Common myeloid progenitor, CD34-positive (primary cell): Measurements from ENCODE around the gene TMEM8B.
A peak's percentile ranks its signal among the peaks of the same experiment; 100 is the strongest.
"Not testable (repeated sequence)": the region's sequence is repeated elsewhere in the genome, so short reads cannot be mapped to it uniquely, and the experiment has no call there.

ENCODE experiments used
- CTCF ChIA-PET: fragments of 350-600 bp; sonication (Branson Sonifier 250); formaldehyde crosslinking; loops from one replicate; lab custom pipeline; 2021; ENCODE audit warnings: antibody characterized with exemption; lab: Charles Lee
- POLR2A ChIA-PET: fragments of 350-600 bp; sonication (Branson Sonifier 250); formaldehyde crosslinking; loops from one replicate; lab custom pipeline; 2021; ENCODE audit warnings: antibody characterized with exemption; lab: Charles Lee
- DNase-seq, 3 donors: peaks; one replicate each; pipeline versions ENCODE4 v3.0.0 to v3.0.0-alpha.2; 2013
- H3K27ac ChIP-seq, 2 experiments: 1 replicate in 1 of 2; 2 replicates in 1 of 2; pipeline ENCODE4 v1.7.0; 2013; ENCODE audit warnings: inconsistent platforms in 2 of 2, low read length in 2 of 2, mild to moderate bottlenecking in 2 of 2, low read depth in 1 of 2, moderate library complexity in 1 of 2; ENCODE audit not compliant: severe bottlenecking in 2 of 2, insufficient read depth in 1 of 2, poor library complexity in 1 of 2
- H3K27me3 ChIP-seq, 5 experiments: replicated peaks in 2 of 5; 1 replicate in 3 of 5; 2 replicates in 2 of 5; pipeline versions ENCODE4 v1.6.1 to v1.7.0; 2013; ENCODE audit warnings: low read length in 4 of 5, mild to moderate bottlenecking in 2 of 5, moderate library complexity in 2 of 5, inconsistent platforms in 1 of 5; ENCODE audit not compliant: insufficient read depth in 5 of 5, control insufficient read depth in 4 of 5
- H3K36me3 ChIP-seq, 4 experiments: 1 replicate in 2 of 4; 2 replicates in 2 of 4; pipeline versions ENCODE4 v1.6.1 to v1.7.0; 2013; ENCODE audit warnings: low read length in 3 of 4, control low read depth in 1 of 4, mild to moderate bottlenecking in 1 of 4; ENCODE audit not compliant: control insufficient read depth in 4 of 4, insufficient read depth in 4 of 4
- H3K4me1 ChIP-seq, 4 experiments: 1 replicate in 3 of 4; 2 replicates in 1 of 4; pipeline versions ENCODE4 v1.6.1 to v1.7.1; 2013; ENCODE audit warnings: low read length in 3 of 4, mild to moderate bottlenecking in 3 of 4, control low read depth in 1 of 4, inconsistent platforms in 1 of 4, moderate library complexity in 1 of 4; ENCODE audit not compliant: control insufficient read depth in 4 of 4, insufficient read depth in 4 of 4; ENCODE audit errors: control extremely low read depth in 1 of 4
- H3K4me3 ChIP-seq, 7 experiments: 1 replicate in 4 of 7; 2 replicates in 3 of 7; pipeline versions ENCODE4 v1.5.1 to v1.7.0; 2013; ENCODE audit warnings: mild to moderate bottlenecking in 7 of 7, low read length in 6 of 7, moderate library complexity in 6 of 7, inconsistent platforms in 2 of 7, low read depth in 2 of 7, control low read depth in 1 of 7; ENCODE audit not compliant: insufficient read depth in 4 of 7, control insufficient read depth in 1 of 7; ENCODE audit errors: extremely low read depth in 1 of 7
- H3K9me3 ChIP-seq, 5 experiments: 1 replicate in 4 of 5; 2 replicates in 1 of 5; pipeline versions ENCODE4 v1.6.1 to v1.7.1; 2013; ENCODE audit warnings: low read length in 4 of 5, mild to moderate bottlenecking in 2 of 5, inconsistent platforms in 1 of 5, low read depth in 1 of 5, moderate library complexity in 1 of 5; ENCODE audit not compliant: control insufficient read depth in 4 of 5, insufficient read depth in 2 of 5; ENCODE audit errors: control extremely low read depth in 1 of 5
- WGBS: methylation state at CpG from one replicate; pipeline ENCODE4 v1.1.5; 2013; ENCODE audit not compliant: insufficient coverage; 5-methylcytosine and 5-hydroxymethylcytosine counted together

Gene TMEM8B

GRCh38 chr9:35913429-35913828 lies 84.4 kb downstream of the TMEM8B start:
- POLR2A ChIA-PET, H3K27ac ChIP-seq, H3K4me3 ChIP-seq, H3K36me3 ChIP-seq, H3K27me3 ChIP-seq, H3K9me3 ChIP-seq, DNase-seq: not testable (repeated sequence)
- CTCF ChIA-PET: interaction anchor here (1.4 to 3.4 kb wide), 3 partner anchors 11 to 32 kb away, joined by 4 to 12 read pairs (median 5); no protein-coding TSS in a partner anchor
- peaks cover 0 to 41% (median 35%) of the 10 kb centered on the region in 4 experiments for H3K4me1 ChIP-seq

GRCh38 chr9:35914301-35914807 lies 85.3 kb downstream of the TMEM8B start:
- Histone ChIP-seq H3K27me3 (no peaks in the 10 kb centered on the region), H3K36me3 (no peaks in the 10 kb centered on the region), H3K27ac (no peak overlapping the region), H3K9me3 (no peaks in the 10 kb centered on the region), H3K4me1 (peaks cover 0 to 36% (median 32%) of the 10 kb centered on the region in 4 experiments), H3K4me3 (no peak overlapping the region)
- DNase-seq: peak; percentile 76 to 88 (median 85)
- ChIA-PET POLR2A (interaction anchor here (0.6 kb wide), 1 partner anchor 71 kb away, joined by 5 read pairs; no protein-coding TSS in a partner anchor), CTCF (interaction anchor here (0.6 kb wide), 1 partner anchor 36 kb away, joined by 3 read pairs; no protein-coding TSS in a partner anchor)
- 50% methylated on average over 8 of the region's 9 CpGs for WGBS
